SH-SY5Y (cell line): ENCODE data around the gene SCEL.

Experiments used
- GATA2 ChIP-seq: IDR thresholded peaks from 2 replicates; pipeline ENCODE4 v1.6.1; 2011; ENCODE audit warnings: mild to moderate bottlenecking, low read depth, low read length
- GATA3 ChIP-seq: IDR thresholded peaks from 2 replicates; pipeline ENCODE4 v1.6.1; 2011; ENCODE audit warnings: low read depth, mild to moderate bottlenecking, low read length, moderate library complexity

DNA sequence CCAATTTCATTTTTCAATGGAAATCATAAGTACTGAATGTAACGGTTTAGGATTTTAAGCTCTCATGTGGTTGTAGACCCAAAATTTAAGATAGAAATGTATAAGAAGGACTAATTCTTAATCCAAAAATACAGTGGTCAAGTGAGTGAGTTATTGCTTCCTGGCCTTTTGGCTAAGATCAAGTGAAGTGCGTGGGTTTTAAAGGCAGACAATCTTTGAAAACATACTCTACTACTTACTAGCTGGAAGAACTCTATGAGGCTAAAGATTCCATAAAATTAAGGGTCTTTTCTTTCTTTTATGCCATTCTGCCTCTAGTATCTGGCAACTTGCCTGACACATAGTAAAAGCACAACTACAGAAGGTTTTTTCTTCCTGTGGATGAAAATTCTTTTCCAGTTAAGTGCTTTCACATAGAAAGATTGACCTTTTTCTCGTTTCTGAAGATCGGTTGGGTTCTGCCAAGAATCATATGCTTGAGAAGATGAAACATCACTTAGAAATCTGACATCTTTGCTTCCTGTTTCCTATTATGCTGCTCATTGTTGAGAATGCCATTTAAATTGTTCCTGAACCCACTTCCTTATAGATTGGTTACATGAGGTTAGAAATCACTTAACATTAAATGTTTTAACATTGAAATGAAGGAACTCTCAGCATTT is 26.4 kb upstream of the SCEL start:
- TF ChIP-seq GATA2 (no peak), GATA3 (no peak)
